HEK293 (cell line): ENCODE measurements around the gene PEPD.

Experiments used
- CTCF ChIA-PET: fragments of 350-600 bp; formaldehyde crosslinking; extraction: SDS; loops from one replicate; lab custom pipeline; 2021; ENCODE audit warnings: antibody characterized with exemption; lab: Yijun Ruan, JAX
- POLR2A ChIA-PET: fragments of 300-600 bp; formaldehyde crosslinking; extraction: SDS; loops from one replicate; lab custom pipeline; 2020; ENCODE audit warnings: antibody characterized with exemption, inconsistent platforms; lab: Yijun Ruan, JAX
- H3K27ac ChIP-seq: fragments of 200-500 bp; sonication (Bioruptor generic); 2 replicates; pipeline ENCODE4 v1.5.1; 2014; ENCODE audit warnings: low read depth, low read length, control low read depth, inconsistent platforms; ENCODE audit errors: extremely low read depth
- H3K36me3 ChIP-seq, 2 experiments: fragments of 200-500 bp in 1 of 2; sonication (Bioruptor generic) in 1 of 2; 1 replicate in 1 of 2; 2 replicates in 1 of 2; pipeline ENCODE4 v1.5.1; 2014 to 2017; ENCODE audit warnings: inconsistent platforms in 2 of 2, low read length in 2 of 2; ENCODE audit not compliant: control insufficient read depth in 2 of 2, insufficient read depth in 1 of 2
- H3K4me1 ChIP-seq: fragments of 200-500 bp; sonication (Bioruptor generic); 2 replicates; pipeline ENCODE4 v1.5.1; 2014; ENCODE audit warnings: mild to moderate bottlenecking, low read length, inconsistent platforms; ENCODE audit not compliant: control insufficient read depth, insufficient read depth
- H3K4me3 ChIP-seq: 2 replicates; pipeline ENCODE4 v1.5.1; 2011; ENCODE audit warnings: low read depth, mild to moderate bottlenecking, control low read depth, low read length, moderate library complexity
- H3K9me3 ChIP-seq: fragments of 200-500 bp; sonication (Bioruptor generic); 2 replicates; pipeline ENCODE4 v1.5.1; 2014; ENCODE audit warnings: low read depth, low read length, inconsistent platforms; ENCODE audit not compliant: control insufficient read depth, insufficient read depth
- FEZF1 ChIP-seq: fragments of 450-650 bp; formaldehyde crosslinking; IDR thresholded peaks from 2 replicates; pipeline ENCODE4 v1.5.1; 2016; ENCODE audit warnings: missing biosample characterization, missing genetic modification characterization
- GLIS1 ChIP-seq: fragments of 450-650 bp; formaldehyde crosslinking; IDR thresholded peaks from 2 replicates; pipeline ENCODE4 v1.5.1; 2016; ENCODE audit warnings: missing biosample characterization, missing genetic modification characterization
- GLIS2 ChIP-seq: fragments of 450-650 bp; formaldehyde crosslinking; IDR thresholded peaks from 2 replicates; pipeline ENCODE4 v1.5.1; 2016; ENCODE audit warnings: missing biosample characterization, missing genetic modification characterization
- KLF17 ChIP-seq: fragments of 450-650 bp; formaldehyde crosslinking; IDR thresholded peaks from 2 replicates; pipeline ENCODE4 v1.5.1; 2016; ENCODE audit warnings: missing biosample characterization, missing genetic modification characterization
- KLF8 ChIP-seq: fragments of 450-650 bp; formaldehyde crosslinking; IDR thresholded peaks from 2 replicates; pipeline ENCODE4 v1.5.1; 2016; ENCODE audit warnings: missing biosample characterization, missing genetic modification characterization
- PBX3 ChIP-seq: sonication (generic); formaldehyde crosslinking; IDR thresholded peaks from 2 replicates; pipeline ENCODE4 v1.8.1; 2022; ENCODE audit warnings: mild to moderate bottlenecking, moderate library complexity, missing genetic modification reagents
- PRDM4 ChIP-seq: fragments of 450-650 bp; formaldehyde crosslinking; IDR thresholded peaks from 2 replicates; pipeline ENCODE4 v1.5.1; 2017; ENCODE audit warnings: missing biosample characterization, missing genetic modification characterization
- TCF7L2 ChIP-seq: IDR thresholded peaks from 2 replicates; pipeline ENCODE4 v1.6.1; 2011; ENCODE audit warnings: low read depth, mild to moderate bottlenecking, inconsistent platforms, low read length, moderate library complexity, borderline replicate concordance
- ZBTB17 ChIP-seq: fragments of 450-650 bp; formaldehyde crosslinking; IDR thresholded peaks from 2 replicates; pipeline ENCODE4 v1.5.1; 2016; ENCODE audit warnings: missing biosample characterization, missing genetic modification characterization
- ZBTB20 ChIP-seq: fragments of 450-650 bp; formaldehyde crosslinking; IDR thresholded peaks from 2 replicates; pipeline ENCODE4 v1.5.1; 2016; ENCODE audit warnings: missing biosample characterization, missing genetic modification characterization
- ZBTB21 ChIP-seq: fragments of 450-650 bp; formaldehyde crosslinking; IDR thresholded peaks from 2 replicates; pipeline ENCODE4 v1.5.1; 2017; ENCODE audit warnings: missing biosample characterization, missing genetic modification characterization
- ZBTB48 ChIP-seq: fragments of 450-650 bp; formaldehyde crosslinking; IDR thresholded peaks from 2 replicates; pipeline ENCODE4 v1.5.1; 2016; ENCODE audit warnings: missing biosample characterization, missing genetic modification characterization
- ZBTB8A ChIP-seq: fragments of 450-650 bp; formaldehyde crosslinking; IDR thresholded peaks from 2 replicates; pipeline ENCODE4 v1.5.1; 2016; ENCODE audit warnings: missing biosample characterization, missing genetic modification characterization
- ZEB2 ChIP-seq: fragments of 450-650 bp; formaldehyde crosslinking; IDR thresholded peaks from 2 replicates; pipeline ENCODE4 v1.5.1; 2016; ENCODE audit warnings: missing biosample characterization, missing genetic modification characterization
- ZNF157 ChIP-seq: fragments of 450-650 bp; formaldehyde crosslinking; IDR thresholded peaks from 2 replicates; pipeline ENCODE4 v1.5.1; 2016; ENCODE audit warnings: missing biosample characterization, missing genetic modification characterization
- ZNF221 ChIP-seq: fragments of 450-650 bp; formaldehyde crosslinking; IDR thresholded peaks from 2 replicates; pipeline ENCODE4 v1.5.1; 2017; ENCODE audit warnings: missing biosample characterization, missing genetic modification characterization, borderline replicate concordance
- ZNF292 ChIP-seq: fragments of 450-650 bp; formaldehyde crosslinking; IDR thresholded peaks from 2 replicates; pipeline ENCODE4 v1.5.1; 2016; ENCODE audit warnings: low read depth, missing biosample characterization, missing genetic modification characterization, borderline replicate concordance
- ZNF366 ChIP-seq: fragments of 450-650 bp; formaldehyde crosslinking; conservative IDR thresholded peaks from 2 replicates; pipeline ENCODE4 v1.5.1; 2016; ENCODE audit warnings: missing biosample characterization, missing genetic modification characterization
- ZNF404 ChIP-seq: fragments of 450-650 bp; formaldehyde crosslinking; IDR thresholded peaks from 2 replicates; pipeline ENCODE4 v1.5.1; 2017; ENCODE audit warnings: missing biosample characterization, missing genetic modification characterization
- ZNF488 ChIP-seq: fragments of 450-650 bp; formaldehyde crosslinking; IDR thresholded peaks from 2 replicates; pipeline ENCODE4 v1.5.1; 2016; ENCODE audit warnings: missing biosample characterization, missing genetic modification characterization
- ZNF585B ChIP-seq: fragments of 450-650 bp; formaldehyde crosslinking; IDR thresholded peaks from 2 replicates; pipeline ENCODE4 v1.5.1; 2016; ENCODE audit warnings: missing biosample characterization, missing genetic modification characterization
- ZNF600 ChIP-seq: fragments of 450-650 bp; formaldehyde crosslinking; IDR thresholded peaks from 2 replicates; pipeline ENCODE4 v1.5.1; 2016; ENCODE audit warnings: missing biosample characterization, missing genetic modification characterization
- ZNF837 ChIP-seq: fragments of 450-650 bp; formaldehyde crosslinking; IDR thresholded peaks from 2 replicates; pipeline ENCODE4 v1.5.1; 2016; ENCODE audit warnings: missing biosample characterization, missing genetic modification characterization
- ZSCAN16 ChIP-seq: fragments of 450-650 bp; formaldehyde crosslinking; IDR thresholded peaks from 2 replicates; pipeline ENCODE4 v1.5.1; 2016; ENCODE audit warnings: missing biosample characterization, missing genetic modification characterization
- ZSCAN30 ChIP-seq: fragments of 450-650 bp; IDR thresholded peaks from 2 replicates; pipeline ENCODE4 v1.5.1; 2018; ENCODE audit warnings: missing biosample characterization, mild to moderate bottlenecking, missing genetic modification characterization, moderate library complexity
- TF ChIP-seq, protein P1 (sequence below): fragments of 450-650 bp; formaldehyde crosslinking; IDR thresholded peaks from 2 replicates; pipeline ENCODE4 v1.5.1; 2016; ENCODE audit warnings: missing biosample characterization, missing genetic modification characterization
- TF ChIP-seq, protein P2 (sequence below): fragments of 450-650 bp; formaldehyde crosslinking; IDR thresholded peaks from 2 replicates; pipeline ENCODE4 v1.5.1; 2017; ENCODE audit warnings: missing biosample characterization, missing genetic modification characterization

Gene PEPD

DNA sequence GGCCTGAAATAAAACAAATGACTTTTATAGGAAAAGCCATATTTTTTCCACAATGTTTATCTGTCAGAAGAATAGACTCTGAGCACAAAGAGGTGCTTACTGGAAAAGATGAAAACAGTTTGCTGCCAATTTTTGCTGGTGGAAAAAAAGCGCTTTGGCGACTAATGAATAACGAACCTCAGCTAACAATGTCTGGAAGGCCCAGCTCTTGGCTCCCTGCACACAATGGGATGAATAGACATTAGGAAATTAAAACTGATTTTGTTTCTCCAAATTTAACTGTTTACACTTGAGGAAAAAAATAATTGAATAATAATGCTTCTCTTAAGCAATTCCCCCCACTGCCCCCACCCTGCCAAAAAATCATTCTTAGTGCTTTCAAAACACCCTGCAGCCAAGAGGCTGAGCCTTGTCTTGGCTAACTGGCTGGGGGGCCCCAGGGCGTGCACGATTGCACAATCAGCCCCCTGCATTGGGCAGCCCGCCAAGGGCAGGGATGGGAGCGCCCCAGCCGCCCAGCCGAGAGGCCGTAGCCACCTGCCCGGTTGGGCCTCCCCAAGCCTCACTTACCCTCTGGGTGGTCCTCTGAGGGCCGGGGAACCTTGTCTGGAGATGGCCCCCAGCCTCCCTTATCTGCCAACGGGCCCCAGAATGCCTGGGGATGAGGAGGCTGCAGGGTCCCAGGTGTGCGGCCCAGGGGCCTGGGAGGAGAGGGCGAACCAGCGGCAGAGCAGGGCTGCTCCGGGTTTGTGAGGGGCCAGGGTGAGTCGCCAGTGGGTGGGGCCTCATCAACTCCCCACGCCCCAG lies 131.3 kb downstream of the PEPD start:
- peak overlapping the region; percentile 64 for H3K27ac ChIP-seq
- peaks cover 22% of the 10 kb centered on the region for H3K4me1 ChIP-seq
- H3K9me3 ChIP-seq, result no peaks in the 10 kb centered on the region
- H3K4me3 ChIP-seq, result no peak overlapping the region
- POLR2A ChIA-PET, result interaction anchor here (1.1 to 1.4 kb wide), 2 partner anchors 17 to 88 kb away, joined by 3 read pairs; partner anchors contain the start of gene CEBPA
- CTCF ChIA-PET, result interaction anchor here (0.7 kb wide), 1 partner anchor 736 kb away, joined by 5 read pairs; no protein-coding TSS in a partner anchor
- peaks cover 6 to 8% of the 10 kb centered on the region in 2 experiments for H3K36me3 ChIP-seq
- no peak; the same call in 1 of the 2 replicates for TF ChIP-seq ZNF585B (tag by site-specific recombination)
- no peak for TF ChIP-seq TCF7L2
- TF ChIP-seq ZEB2 (tag by site-specific recombination), result 0 out of 2 replicates have a peak, but pooled peaks have one; percentile 16
- no peak for TF ChIP-seq PBX3
- TF ChIP-seq ZBTB21 (tag by site-specific recombination), result 0 out of 2 replicates have a peak, but pooled peaks have one; percentile 11
- peak; percentile 14; the same call in 1 of the 2 replicates for TF ChIP-seq ZNF837 (tag by site-specific recombination)
- no peak for TF ChIP-seq KLF8 (tag by site-specific recombination)
- TF ChIP-seq ZBTB48 (tag by site-specific recombination), result peak; percentile 89; the same call in 1 of the 2 replicates
- TF ChIP-seq PRDM4, result 0 out of 2 replicates have a peak, but pooled peaks have one; percentile 18
- no peak for TF ChIP-seq ZNF292 (tag by site-specific recombination)
- TF ChIP-seq KLF17 (tag by site-specific recombination), result peak; percentile 87
- TF ChIP-seq ZSCAN16 (tag by site-specific recombination), result no peak
- 0 out of 2 replicates have a peak, but pooled peaks have one; percentile 6 for TF ChIP-seq ZSCAN30 (tag by site-specific recombination)
- TF ChIP-seq ZBTB17 (tag by site-specific recombination), result peak; percentile 76
- TF ChIP-seq, protein P1, sequence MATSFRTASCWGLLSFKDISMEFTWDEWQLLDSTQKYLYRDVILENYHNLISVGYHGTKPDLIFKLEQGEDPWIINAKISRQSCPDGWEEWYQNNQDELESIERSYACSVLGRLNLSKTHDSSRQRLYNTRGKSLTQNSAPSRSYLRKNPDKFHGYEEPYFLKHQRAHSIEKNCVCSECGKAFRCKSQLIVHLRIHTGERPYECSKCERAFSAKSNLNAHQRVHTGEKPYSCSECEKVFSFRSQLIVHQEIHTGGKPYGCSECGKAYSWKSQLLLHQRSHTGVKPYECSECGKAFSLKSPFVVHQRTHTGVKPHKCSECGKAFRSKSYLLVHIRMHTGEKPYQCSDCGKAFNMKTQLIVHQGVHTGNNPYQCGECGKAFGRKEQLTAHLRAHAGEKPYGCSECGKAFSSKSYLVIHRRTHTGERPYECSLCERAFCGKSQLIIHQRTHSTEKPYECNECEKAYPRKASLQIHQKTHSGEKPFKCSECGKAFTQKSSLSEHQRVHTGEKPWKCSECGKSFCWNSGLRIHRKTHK (tag by site-specific recombination), result no peak
- TF ChIP-seq ZNF404, result no peak
- no peak for TF ChIP-seq ZNF488 (tag by site-specific recombination)
- TF ChIP-seq FEZF1 (tag by site-specific recombination), result peak; percentile 59
- TF ChIP-seq ZNF366 (tag by site-specific recombination), result 0 out of 2 replicates have a peak, but pooled peaks have one; percentile 10
- TF ChIP-seq ZNF221, result 0 out of 2 replicates have a peak, but pooled peaks have one; percentile 40
- TF ChIP-seq, protein P2, sequence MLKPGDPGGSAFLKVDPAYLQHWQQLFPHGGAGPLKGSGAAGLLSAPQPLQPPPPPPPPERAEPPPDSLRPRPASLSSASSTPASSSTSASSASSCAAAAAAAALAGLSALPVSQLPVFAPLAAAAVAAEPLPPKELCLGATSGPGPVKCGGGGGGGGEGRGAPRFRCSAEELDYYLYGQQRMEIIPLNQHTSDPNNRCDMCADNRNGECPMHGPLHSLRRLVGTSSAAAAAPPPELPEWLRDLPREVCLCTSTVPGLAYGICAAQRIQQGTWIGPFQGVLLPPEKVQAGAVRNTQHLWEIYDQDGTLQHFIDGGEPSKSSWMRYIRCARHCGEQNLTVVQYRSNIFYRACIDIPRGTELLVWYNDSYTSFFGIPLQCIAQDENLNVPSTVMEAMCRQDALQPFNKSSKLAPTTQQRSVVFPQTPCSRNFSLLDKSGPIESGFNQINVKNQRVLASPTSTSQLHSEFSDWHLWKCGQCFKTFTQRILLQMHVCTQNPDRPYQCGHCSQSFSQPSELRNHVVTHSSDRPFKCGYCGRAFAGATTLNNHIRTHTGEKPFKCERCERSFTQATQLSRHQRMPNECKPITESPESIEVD (tag by site-specific recombination), result peak; percentile 94
- TF ChIP-seq GLIS1, result peak; percentile 97
- peak; percentile 48 for TF ChIP-seq ZBTB8A (tag by site-specific recombination)
- no peak for TF ChIP-seq ZNF157 (tag by site-specific recombination)
- TF ChIP-seq ZBTB20 (tag by site-specific recombination), result peak; percentile 55; the same call in 1 of the 2 replicates
- peak; percentile 86 for TF ChIP-seq ZNF600 (tag by site-specific recombination)
- TF ChIP-seq GLIS2 (tag by site-specific recombination), result peak; percentile 92
